ENCODE data around the gene NCKAP5L.
"Not testable (repeated sequence)": the region's sequence is repeated elsewhere in the genome, so short reads cannot be mapped to it uniquely, and the experiment has no call there.

NCKAP5L gene

GRCh38 chr12:49798248-49798647 lies 30.0 kb downstream of the NCKAP5L start:
- DNase-seq (ENCODE audit: low spot score) = no peak

GRCh38 chr12:49797449-49797776 lies 30.8 kb downstream of the NCKAP5L start:
- DNase-seq (ENCODE audit: low spot score) = no peak

GRCh38 chr12:49796606-49797448 lies 31.4 kb downstream of the NCKAP5L start:
- DNase-seq (ENCODE audit: low spot score) = no peak

GRCh38 chr12:49796155-49796554 lies 32.1 kb downstream of the NCKAP5L start:
- no peak for DNase-seq (ENCODE audit: low spot score)

DNA sequence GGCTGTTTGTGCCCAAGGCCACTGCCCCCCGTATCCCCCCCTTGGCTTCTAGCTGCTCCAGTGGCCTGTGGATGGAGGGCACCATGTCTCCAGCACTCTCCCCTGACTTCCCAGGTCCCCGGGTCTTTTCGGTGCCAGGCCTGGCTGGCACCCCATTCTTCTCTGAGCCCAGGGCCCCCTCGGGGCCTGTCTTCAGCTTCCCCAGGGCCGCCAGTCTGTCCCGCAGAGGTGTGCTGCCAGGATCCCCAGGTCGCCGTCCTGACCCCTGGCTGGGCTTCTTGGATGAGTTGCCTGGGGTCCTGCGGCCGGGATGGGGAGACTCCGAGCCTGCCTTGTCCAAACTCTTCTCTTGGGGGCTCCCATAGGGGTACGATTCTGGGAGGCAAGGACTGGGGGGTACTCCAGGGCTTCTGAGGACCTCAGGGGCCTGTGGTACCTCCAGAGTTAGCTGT lies 32.5 kb downstream of the NCKAP5L start:
- DNase-seq (ENCODE audit: low spot score) = no peak

DNA sequence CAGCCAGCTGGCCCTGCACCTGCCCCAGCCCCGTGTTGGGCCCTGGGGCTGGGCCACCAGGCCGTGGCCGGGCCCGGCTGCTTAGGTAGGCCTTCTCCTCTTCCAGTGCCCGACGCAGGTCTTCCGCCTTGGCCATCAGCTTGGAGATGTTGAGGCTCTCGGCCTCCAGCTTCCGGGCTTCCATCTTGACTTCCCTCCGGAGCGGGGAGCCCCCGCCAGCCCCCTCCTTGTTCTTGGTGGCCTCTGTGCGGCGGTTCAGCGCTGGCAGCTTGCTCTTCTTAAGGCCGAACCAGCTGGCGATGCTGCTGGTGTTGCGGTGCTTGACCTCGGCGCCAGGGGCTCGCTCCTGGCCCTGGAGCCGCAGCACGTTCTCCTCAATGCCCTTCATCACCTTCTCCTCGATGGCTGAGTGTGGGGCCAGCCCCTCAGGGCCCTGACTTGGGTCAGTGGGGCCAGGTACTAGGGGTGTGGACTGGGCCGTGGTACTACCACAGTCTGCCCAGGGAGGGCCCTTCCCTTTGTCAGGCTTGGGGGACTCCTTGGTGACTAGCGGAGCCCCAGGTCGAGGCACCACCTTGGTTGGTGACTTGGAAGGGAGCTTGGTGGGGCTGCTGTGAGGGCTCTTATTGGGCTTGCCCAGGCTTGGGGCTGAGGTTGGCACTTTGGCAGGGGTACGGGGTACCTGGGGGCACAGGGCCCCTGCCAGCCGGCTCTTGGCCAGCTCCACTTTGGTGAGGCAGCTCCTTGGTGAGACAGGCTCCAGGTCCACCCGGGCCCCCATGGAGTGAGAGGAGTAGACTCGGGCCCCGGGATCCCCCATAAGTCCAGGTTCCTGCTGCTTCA lies 33.2 kb downstream of the NCKAP5L start:
- no peak for DNase-seq (ENCODE audit: low spot score)

DNA sequence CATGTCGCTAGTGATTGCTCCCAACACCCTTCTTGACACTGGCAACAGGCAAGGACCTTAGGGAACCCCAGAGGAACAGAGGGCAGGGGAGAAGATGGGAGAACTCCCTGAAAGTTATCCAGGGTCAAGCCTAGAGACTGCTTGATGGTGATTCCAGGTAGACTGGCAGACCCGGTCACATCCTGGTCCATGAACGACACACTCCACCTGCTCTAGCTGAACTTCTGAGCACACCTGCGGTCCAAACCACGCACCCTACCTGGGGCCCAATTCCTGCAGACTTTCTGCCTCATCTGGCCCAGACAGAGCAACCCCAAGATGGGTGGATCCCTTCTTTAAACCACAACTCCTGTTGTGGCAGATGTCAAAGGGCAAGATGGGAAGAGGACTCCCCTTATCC lies 34.2 kb downstream of the NCKAP5L start:
- no peak for DNase-seq (ENCODE audit: low spot score)

GRCh38 chr12:49793620-49794019 lies 34.6 kb downstream of the NCKAP5L start:
- DNase-seq (ENCODE audit: low spot score) = no peak

- no peak for DNase-seq (ENCODE audit: low spot score)
Observed at GRCh38 chr12:49792976-49793580, 35.1 kb downstream of the NCKAP5L start.

- DNase-seq (ENCODE audit: low spot score) = no peak
Observed at GRCh38 chr12:49792181-49792970, 35.8 kb downstream of the NCKAP5L start.

DNA sequence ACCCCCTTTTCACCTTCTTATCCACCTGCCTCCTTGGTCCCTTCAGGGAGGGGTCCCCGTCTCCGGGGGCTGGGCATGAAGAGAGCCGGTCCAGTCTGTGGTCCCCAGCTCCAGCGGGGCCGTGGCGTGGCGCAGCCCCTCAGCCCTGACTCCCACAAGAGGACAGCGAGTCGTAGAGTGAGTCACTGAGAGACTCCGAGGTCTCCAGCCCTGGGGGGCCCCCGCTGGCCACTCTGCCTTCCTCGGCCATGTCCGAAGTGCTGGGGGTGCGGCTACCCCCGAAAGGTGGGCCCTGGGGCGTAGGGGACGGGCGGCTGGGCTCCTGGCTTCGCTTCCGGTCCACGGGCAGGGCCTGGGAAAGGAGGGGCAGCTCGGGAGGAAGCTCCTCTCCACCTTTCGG lies 36.5 kb downstream of the NCKAP5L start:
- DNase-seq (ENCODE audit: low spot score) = no peak

GRCh38 chr12:49790741-49791555 lies 37.3 kb downstream of the NCKAP5L start:
- DNase-seq (ENCODE audit: low spot score) = no peak

- DNase-seq (ENCODE audit: low spot score) = no peak
Observed at GRCh38 chr12:49789992-49790391, 38.2 kb downstream of the NCKAP5L start.

DNA sequence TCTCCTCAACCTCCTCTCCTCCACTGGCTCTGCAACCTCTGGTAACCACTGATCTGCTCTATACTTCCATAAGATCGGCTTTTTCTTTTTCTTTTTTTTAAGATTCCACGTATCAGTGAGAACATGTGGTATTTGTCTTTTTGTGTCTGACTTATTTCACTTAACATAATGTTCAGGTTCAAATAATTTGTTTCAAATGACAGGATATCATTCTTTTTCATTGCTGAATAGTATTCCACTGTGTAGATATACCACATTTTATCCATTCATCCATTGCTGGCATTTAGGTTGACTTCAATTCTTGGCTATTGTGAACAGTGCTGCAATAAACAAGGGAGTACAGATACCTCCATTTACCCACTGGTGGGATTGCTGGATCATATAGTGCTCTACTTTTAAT lies 40.5 kb downstream of the NCKAP5L start:
- no peak for DNase-seq (ENCODE audit: low spot score)

DNA sequence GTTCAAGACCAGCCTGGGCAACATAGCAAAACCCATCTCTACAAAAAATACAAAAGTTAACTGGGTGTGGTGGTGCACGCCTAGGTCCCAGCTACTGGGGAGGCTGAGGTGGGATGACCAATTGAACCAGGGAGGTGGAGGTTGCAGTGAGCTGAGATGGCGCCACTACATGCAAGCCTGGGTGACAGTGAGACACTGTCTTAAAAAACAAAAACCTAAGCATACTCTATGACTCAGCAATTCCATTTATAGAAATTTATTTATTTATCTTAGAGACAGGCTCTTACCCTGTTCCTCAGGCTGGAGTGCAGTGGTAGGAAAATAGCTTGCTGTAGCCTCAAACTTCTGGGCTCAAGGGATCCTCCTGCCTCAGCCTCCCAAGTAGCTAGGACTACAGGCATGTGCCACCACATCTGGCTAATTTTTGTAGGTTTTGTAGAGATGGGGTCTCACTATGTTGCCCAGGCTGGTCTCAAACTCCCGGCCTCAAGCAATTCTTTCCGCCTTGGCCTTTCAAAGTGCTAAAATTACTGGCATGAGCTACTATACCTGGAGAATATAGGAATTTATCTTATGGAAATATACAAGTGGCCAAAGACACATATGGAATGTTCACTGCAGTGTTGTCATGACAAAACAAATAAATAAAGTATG lies 43.3 kb downstream of the NCKAP5L start:
- DNase-seq (ENCODE audit: low spot score) = no peak

DNA sequence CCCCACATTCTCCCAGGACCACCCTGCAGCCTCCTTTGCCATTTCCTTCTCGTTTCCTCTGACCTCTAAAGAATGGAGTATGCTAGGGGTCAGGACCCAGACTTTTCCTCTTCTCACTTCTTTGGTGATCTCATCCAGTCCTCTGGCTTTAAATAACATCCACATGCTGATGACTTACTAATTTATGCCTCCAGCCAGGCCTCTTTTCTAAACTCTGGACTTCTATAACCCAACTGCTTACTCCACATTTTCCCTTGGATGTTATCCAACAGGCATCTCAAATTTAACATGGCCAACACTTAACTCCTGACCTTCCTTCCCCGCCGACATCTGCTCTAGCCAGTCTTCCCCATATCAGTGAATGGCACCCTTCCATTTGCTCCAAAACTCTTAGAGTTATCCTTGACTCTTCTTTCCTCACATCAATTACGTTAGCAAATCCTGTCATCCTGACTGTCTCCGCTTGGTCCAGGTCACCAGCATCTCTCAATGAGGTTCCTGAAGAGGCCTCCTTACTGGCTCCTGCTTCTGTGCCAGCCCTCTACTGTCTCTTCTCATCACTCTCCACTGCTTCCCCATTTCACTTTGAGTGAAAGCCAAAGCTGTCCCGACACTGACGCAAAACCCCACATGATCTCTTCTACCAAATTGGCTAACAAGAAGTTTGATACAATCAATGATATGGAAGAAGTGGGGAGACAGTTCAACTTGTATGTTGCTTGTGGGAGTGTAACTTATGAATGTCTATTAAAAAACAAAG lies 44.1 kb downstream of the NCKAP5L start:
- peak; percentile 67 for DNase-seq (ENCODE audit: low spot score)

DNA sequence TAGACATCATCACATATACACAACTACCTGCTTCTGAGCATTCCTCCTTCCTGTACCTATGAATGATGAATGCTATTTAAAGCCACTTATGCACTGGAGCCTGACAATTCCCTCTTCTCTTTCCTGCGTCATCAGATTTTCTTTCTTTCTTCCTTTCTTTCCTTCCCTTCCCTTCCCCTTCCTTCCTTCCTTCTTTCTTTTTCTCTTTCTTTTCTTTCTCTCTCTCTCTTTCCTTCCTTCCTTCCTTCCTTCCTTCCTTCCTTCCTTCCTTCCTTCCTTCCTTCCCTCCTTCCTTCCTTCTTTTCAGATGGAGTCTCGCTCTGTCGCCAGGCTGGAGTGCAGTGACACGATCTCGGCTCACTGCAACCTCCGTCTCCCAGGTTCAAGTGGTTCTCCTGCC lies 47.3 kb downstream of the NCKAP5L start:
- DNase-seq (ENCODE audit: low spot score) = not testable (repeated sequence)

DNA sequence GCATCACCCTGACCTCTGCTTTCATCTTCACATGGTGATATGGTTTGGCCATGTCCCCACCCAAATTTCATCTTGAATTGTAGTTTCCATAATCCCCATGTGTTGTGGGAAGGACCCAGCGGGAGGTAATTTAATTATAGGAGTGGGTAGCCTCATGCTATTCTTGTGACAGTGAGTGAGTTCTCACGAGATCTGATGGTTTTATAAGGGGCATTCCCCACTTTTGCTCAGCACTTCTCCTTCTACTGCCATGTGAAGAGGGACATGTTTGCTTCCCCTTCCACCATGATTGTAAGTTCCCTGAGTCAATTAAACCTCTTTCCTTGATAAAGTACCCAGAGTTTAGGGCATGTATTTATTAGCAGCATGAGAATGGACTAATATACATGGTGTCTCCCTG lies 48.6 kb downstream of the NCKAP5L start:
- no peak for DNase-seq (ENCODE audit: low spot score)

DNA sequence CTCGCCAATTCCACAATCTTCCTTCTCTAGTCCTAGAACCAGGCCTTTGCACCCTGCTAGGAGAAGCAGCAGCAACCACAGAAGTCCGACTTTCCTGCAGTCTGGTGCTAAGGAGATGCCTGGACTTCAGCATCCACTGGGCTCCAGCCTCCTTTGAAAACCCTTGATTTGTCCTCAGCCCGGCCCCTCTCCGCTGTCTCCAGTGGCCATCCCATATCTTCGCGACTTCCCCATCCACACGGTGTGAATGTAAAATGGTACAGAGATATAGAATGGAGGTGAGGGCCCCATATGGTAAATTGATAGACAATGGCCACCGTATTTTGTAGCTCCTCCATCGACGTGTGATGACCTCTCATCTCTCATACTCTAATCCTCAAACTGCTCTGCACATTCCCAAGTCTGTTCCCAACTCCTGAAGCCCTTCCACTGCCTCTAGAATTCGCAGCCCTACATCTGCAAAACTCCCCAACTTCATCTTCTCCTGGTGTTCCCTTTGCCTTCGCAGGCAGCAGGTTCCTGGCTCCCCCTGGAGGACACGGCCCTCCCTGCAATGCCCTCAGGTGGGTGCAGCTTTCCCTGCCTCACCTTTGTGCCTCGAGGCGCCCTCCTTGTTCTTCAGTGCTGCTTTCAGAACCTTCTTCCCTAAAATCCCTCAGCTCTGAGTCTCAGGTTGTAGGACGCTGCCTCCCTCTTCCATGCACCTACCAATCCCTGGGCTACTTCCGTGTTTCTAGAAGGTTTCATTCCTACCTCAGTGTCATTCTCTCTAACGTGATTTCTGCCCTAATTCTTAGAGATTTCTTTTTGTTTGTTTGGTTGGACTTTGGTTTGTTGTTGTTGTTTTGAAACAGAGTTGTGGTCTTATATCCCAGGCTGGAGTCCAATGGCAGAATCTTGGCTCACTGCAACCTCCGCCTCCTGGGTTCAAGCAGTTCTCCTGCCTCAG lies 50.1 kb downstream of the NCKAP5L start:
- peak; percentile 62 for DNase-seq (ENCODE audit: low spot score)
